ENCODE results near the gene MMP2.
A peak's percentile ranks its signal among the peaks of the same experiment; 100 is the strongest.

The MMP2 gene

DNA sequence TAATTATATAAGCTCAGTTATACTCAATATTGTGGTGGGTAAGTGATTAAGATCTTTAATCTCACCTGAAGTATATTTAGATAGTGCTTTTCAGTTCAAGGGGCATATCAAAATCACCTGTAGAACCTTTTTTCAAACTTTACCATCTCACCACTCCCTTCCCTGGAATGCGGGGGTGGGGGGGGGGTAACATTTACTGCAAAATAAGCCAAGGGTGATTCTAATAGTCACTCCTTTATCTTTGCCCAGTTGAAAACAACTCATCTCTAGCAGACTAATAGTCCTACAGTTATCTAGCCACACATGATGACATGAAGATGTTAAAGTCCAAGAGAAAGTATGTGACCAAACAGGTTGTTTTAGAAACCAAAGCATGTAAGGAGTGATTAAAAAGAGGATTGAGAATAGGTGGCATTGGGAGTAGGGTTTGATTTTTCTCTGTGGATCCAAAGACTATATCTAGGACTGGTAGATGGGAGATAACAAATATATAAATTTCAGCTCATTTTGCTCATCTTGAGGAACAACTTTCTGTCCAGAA, 51.4 kb downstream of the MMP2 start:
- H3K9me3 ChIP-seq (replicated peaks; ENCODE audit: insufficient read depth, low read length), result no peaks in the 10 kb centered on the region
- no peak for DNase-seq
- H3K36me3 ChIP-seq (replicated peaks; ENCODE audit: insufficient read depth, low read length), result no peaks in the 10 kb centered on the region
- H3K4me3 ChIP-seq (ENCODE audit: low read length), result no peak overlapping the region
- TF ChIP-seq, protein P1, sequence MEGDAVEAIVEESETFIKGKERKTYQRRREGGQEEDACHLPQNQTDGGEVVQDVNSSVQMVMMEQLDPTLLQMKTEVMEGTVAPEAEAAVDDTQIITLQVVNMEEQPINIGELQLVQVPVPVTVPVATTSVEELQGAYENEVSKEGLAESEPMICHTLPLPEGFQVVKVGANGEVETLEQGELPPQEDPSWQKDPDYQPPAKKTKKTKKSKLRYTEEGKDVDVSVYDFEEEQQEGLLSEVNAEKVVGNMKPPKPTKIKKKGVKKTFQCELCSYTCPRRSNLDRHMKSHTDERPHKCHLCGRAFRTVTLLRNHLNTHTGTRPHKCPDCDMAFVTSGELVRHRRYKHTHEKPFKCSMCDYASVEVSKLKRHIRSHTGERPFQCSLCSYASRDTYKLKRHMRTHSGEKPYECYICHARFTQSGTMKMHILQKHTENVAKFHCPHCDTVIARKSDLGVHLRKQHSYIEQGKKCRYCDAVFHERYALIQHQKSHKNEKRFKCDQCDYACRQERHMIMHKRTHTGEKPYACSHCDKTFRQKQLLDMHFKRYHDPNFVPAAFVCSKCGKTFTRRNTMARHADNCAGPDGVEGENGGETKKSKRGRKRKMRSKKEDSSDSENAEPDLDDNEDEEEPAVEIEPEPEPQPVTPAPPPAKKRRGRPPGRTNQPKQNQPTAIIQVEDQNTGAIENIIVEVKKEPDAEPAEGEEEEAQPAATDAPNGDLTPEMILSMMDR (IDR thresholded peaks at IDR 0.05; ENCODE audit: low read length), result no peak
- TF ChIP-seq EZH2 (optimal IDR thresholded peaks at IDR 0.05; ENCODE audit: low read depth, low read length) (no peak), EZH2phosphoT487 (IDR thresholded peaks at IDR 0.05; ENCODE audit: low read length) (no peak)
- no peaks in the 10 kb centered on the region for H3K9me2 ChIP-seq (replicated peaks; ENCODE audit: insufficient read depth, low read length)
- no peak overlapping the region for H3K27ac ChIP-seq (ENCODE audit: low read length)
- no peak overlapping the region for H3K4me2 ChIP-seq (ENCODE audit: low read depth, low read length)
- peaks cover 4% of the 10 kb centered on the region; the same call in 1 of the 2 replicates for H3F3A ChIP-seq (ENCODE audit: insufficient read depth, low read length)
- H3K9ac ChIP-seq (ENCODE audit: low read length), result no peak overlapping the region
- no peak overlapping the region for H2AFZ ChIP-seq (ENCODE audit: low read length)
- no peaks in the 10 kb centered on the region for H3K79me2 ChIP-seq (ENCODE audit: low read length)
- no peaks in the 10 kb centered on the region for H3K27me3 ChIP-seq (replicated peaks; ENCODE audit: insufficient read depth, low read length)
- H3K4me1 ChIP-seq (ENCODE audit: low read length), result peaks cover 5% of the 10 kb centered on the region
- H4K20me1 ChIP-seq (ENCODE audit: insufficient read depth, low read length), result no peaks in the 10 kb centered on the region

DNA sequence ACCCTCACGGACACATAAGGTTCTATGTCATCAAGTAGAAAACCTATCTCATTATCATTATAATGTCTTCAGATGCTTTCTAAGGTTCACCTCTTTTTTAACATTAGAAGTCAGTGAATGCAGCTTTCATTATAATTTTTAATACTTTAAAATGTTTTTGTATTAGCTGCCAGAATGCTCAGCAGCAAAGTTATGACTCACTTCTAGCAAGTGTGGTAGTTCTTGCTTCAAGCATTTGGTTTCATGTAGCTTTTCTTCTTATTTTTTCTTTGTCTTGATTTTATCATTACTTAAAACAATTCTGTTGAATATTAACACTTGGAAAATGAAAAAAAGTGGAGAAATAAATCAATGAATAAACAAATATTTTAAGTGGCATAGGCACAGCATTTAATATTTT, 53.2 kb downstream of the MMP2 start:
- H3F3A ChIP-seq (ENCODE audit: insufficient read depth, low read length), result peaks cover 4% of the 10 kb centered on the region; the same call in 1 of the 2 replicates
- H3K36me3 ChIP-seq (replicated peaks; ENCODE audit: insufficient read depth, low read length), result no peaks in the 10 kb centered on the region
- TF ChIP-seq, protein P1 (IDR thresholded peaks at IDR 0.05; ENCODE audit: low read length), result no peak
- TF ChIP-seq EZH2 (optimal IDR thresholded peaks at IDR 0.05; ENCODE audit: low read depth, low read length) (no peak), EZH2phosphoT487 (IDR thresholded peaks at IDR 0.05; ENCODE audit: low read length) (no peak)
- no peaks in the 10 kb centered on the region for H3K27me3 ChIP-seq (replicated peaks; ENCODE audit: insufficient read depth, low read length)
- no peak overlapping the region for H2AFZ ChIP-seq (ENCODE audit: low read length)
- H4K20me1 ChIP-seq (ENCODE audit: insufficient read depth, low read length), result no peaks in the 10 kb centered on the region
- H3K27ac ChIP-seq (ENCODE audit: low read length), result no peak overlapping the region
- H3K4me3 ChIP-seq (ENCODE audit: low read length), result no peak overlapping the region
- peaks cover 8% of the 10 kb centered on the region for H3K4me1 ChIP-seq (ENCODE audit: low read length)
- no peak overlapping the region for H3K9ac ChIP-seq (ENCODE audit: low read length)
- no peaks in the 10 kb centered on the region for H3K9me3 ChIP-seq (replicated peaks; ENCODE audit: insufficient read depth, low read length)
- H3K9me2 ChIP-seq (replicated peaks; ENCODE audit: insufficient read depth, low read length), result no peaks in the 10 kb centered on the region
- DNase-seq, result no peak
- H3K4me2 ChIP-seq (ENCODE audit: low read depth, low read length), result no peak overlapping the region
- H3K79me2 ChIP-seq (ENCODE audit: low read length), result no peaks in the 10 kb centered on the region

DNA sequence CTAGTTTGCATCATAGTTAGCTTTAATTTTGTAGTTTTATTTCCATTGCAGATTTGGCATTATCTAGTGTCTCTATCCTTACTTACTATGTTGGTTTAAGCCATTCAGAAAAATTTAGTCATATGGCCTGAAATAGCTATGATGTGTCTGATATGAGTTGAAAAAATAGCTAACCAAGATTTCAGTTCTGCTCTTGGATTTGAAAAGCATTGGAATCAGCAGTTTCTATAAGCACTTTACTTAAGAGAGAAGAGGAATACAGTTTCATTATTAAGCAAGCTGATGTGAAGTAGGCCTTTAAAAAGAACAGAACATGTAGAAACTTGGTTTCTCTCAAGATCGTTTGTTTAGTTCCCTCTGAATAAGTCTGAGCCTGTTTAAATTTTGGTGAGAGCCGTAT, 55.8 kb downstream of the MMP2 start:
- no peaks in the 10 kb centered on the region for H3K9me3 ChIP-seq (replicated peaks; ENCODE audit: insufficient read depth, low read length)
- TF ChIP-seq, protein P1 (IDR thresholded peaks at IDR 0.05; ENCODE audit: low read length), result no peak
- TF ChIP-seq EZH2phosphoT487 (IDR thresholded peaks at IDR 0.05; ENCODE audit: low read length) (no peak), EZH2 (optimal IDR thresholded peaks at IDR 0.05; ENCODE audit: low read depth, low read length) (no peak)
- peaks cover 14% of the 10 kb centered on the region for H3K4me1 ChIP-seq (ENCODE audit: low read length)
- no peaks in the 10 kb centered on the region for H3K79me2 ChIP-seq (ENCODE audit: low read length)
- H3K36me3 ChIP-seq (replicated peaks; ENCODE audit: insufficient read depth, low read length), result no peaks in the 10 kb centered on the region
- H4K20me1 ChIP-seq (ENCODE audit: insufficient read depth, low read length), result no peaks in the 10 kb centered on the region
- H3K4me3 ChIP-seq (ENCODE audit: low read length), result no peak overlapping the region
- H2AFZ ChIP-seq (ENCODE audit: low read length), result peak overlapping the region; percentile 6; the same call in 1 of the 2 replicates
- H3K9me2 ChIP-seq (replicated peaks; ENCODE audit: insufficient read depth, low read length), result no peaks in the 10 kb centered on the region
- no peaks in the 10 kb centered on the region for H3K27me3 ChIP-seq (replicated peaks; ENCODE audit: insufficient read depth, low read length)
- peaks cover 4% of the 10 kb centered on the region; the same call in 1 of the 2 replicates for H3F3A ChIP-seq (ENCODE audit: insufficient read depth, low read length)
- peak; percentile 55 for DNase-seq
- no peak overlapping the region for H3K9ac ChIP-seq (ENCODE audit: low read length)
- peak overlapping the region; percentile 2; the same call in 1 of the 2 replicates for H3K4me2 ChIP-seq (ENCODE audit: low read depth, low read length)
- H3K27ac ChIP-seq (ENCODE audit: low read length), result peak overlapping the region; percentile 47; the same call in 1 of the 2 replicates
